ENCODE measurements around the gene PVALEF. TPM values are rescaled to one million over a fixed set of nuclear protein-coding genes. Genes with fewer than 3 reads are reported as not detected.

Gene PVALEF
- total and polyA plus RNA-seq, 8 donors: 0.11 to 0.74 (median 0.25) TPM; not detected in 2

GRCh38 chr17:81191116-81191515, 25.8 kb downstream of the PVALEF start:
- H3K27ac ChIP-seq: no peak overlapping the region
- no peaks in the 10 kb centered on the region for H3K9me3 ChIP-seq
- no peak for TF ChIP-seq CTCF (IDR thresholded peaks at IDR 0.05)
- no peaks in the 10 kb centered on the region for H3K27me3 ChIP-seq
- no peak for ATAC-seq
- no peaks in the 10 kb centered on the region for H3K4me1 ChIP-seq
- intact Hi-C loops (cut with DNase I): no loop called here
- peaks cover 0 to 43% of the 10 kb centered on the region in 2 donors for H3K36me3 ChIP-seq
- H3K4me3 ChIP-seq: no peak overlapping the region
- no peak for DNase-seq

- ATAC-seq (no peak), DNase-seq (no peak)
- H3K4me1 ChIP-seq: peaks cover 0 to 2% of the 10 kb centered on the region in 2 donors
- no peak overlapping the region for H3K4me3 ChIP-seq
- peaks cover 0 to 49% of the 10 kb centered on the region in 2 donors for H3K36me3 ChIP-seq
- no peaks in the 10 kb centered on the region for H3K27me3 ChIP-seq
- intact Hi-C loops (cut with DNase I): no loop called here
- H3K9me3 ChIP-seq: no peaks in the 10 kb centered on the region
- no peak overlapping the region for H3K27ac ChIP-seq
- no peak for TF ChIP-seq CTCF (IDR thresholded peaks at IDR 0.05)
Measured at GRCh38 chr17:81191646-81192045, 26.3 kb downstream of the PVALEF start.

- Histone ChIP-seq H3K4me1 (peaks cover 0 to 3% of the 10 kb centered on the region in 2 donors), H3K27me3 (no peaks in the 10 kb centered on the region), H3K36me3 (peaks cover 0 to 52% of the 10 kb centered on the region in 2 donors), H3K9me3 (no peaks in the 10 kb centered on the region), H3K27ac (no peak overlapping the region), H3K4me3 (no peak overlapping the region)
- intact Hi-C loops (cut with DNase I): no loop called here
- TF ChIP-seq CTCF (IDR thresholded peaks at IDR 0.05): no peak
- DNase-seq: peak in 1 of 4 donors; percentile 63
- ATAC-seq: no peak
Measured at GRCh38 chr17:81192386-81193050, 27.2 kb downstream of the PVALEF start.

- intact Hi-C loops (cut with DNase I): no loop called here
- no peak for TF ChIP-seq CTCF (IDR thresholded peaks at IDR 0.05)
Measured at GRCh38 chr17:81193051-81193410, 27.7 kb downstream of the PVALEF start.

GRCh38 chr17:81193470-81194224, 28.3 kb downstream of the PVALEF start:
- no peak for TF ChIP-seq CTCF (IDR thresholded peaks at IDR 0.05)
- H3K9me3 ChIP-seq: no peaks in the 10 kb centered on the region
- peaks cover 0 to 3% of the 10 kb centered on the region in 2 donors for H3K4me1 ChIP-seq
- ATAC-seq (no peak), DNase-seq (peak in 1 of 4 donors; percentile 75)
- H3K4me3 ChIP-seq: no peak overlapping the region
- intact Hi-C loops (cut with DNase I): no loop called here
- H3K36me3 ChIP-seq: peaks cover 0 to 57% of the 10 kb centered on the region in 2 donors
- H3K27ac ChIP-seq: no peak overlapping the region
- H3K27me3 ChIP-seq: no peaks in the 10 kb centered on the region

More at GRCh38 chr17:81193051-81193410, 27.7 kb downstream of the PVALEF start:
- H3K27me3 ChIP-seq: no peaks in the 10 kb centered on the region
- H3K4me1 ChIP-seq: peaks cover 0 to 3% of the 10 kb centered on the region in 2 donors
- DNase-seq (peak in 1 of 4 donors; percentile 70), ATAC-seq (no peak)
- peaks cover 0 to 57% of the 10 kb centered on the region in 2 donors for H3K36me3 ChIP-seq
- H3K9me3 ChIP-seq: no peaks in the 10 kb centered on the region
- no peak overlapping the region for H3K27ac ChIP-seq
- no peak overlapping the region for H3K4me3 ChIP-seq

Measured in left lung (tissue), 10 donors.